Measurements from ENCODE around the gene STK32B.

DNA sequence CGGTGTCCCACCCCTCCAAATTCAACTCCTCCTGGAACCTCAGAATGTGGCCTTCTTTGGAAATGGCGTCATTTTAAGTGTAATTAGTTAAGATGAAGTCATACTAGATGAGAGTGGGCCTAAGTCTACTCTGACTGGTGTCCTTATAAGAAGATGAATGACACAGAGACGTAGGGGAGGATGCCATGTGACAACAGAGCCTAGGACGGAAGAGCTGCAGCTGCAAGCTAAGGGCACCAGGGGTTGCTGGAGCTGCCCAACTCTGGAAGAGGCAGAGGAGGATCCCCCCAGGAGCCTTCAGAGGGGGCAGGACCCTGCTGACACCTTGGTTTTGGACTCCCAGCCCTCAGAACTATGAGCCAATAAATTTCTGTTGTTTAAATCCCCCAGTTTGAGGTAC is 115.1 kb downstream of the STK32B start:
- TF ChIP-seq, protein P1, sequence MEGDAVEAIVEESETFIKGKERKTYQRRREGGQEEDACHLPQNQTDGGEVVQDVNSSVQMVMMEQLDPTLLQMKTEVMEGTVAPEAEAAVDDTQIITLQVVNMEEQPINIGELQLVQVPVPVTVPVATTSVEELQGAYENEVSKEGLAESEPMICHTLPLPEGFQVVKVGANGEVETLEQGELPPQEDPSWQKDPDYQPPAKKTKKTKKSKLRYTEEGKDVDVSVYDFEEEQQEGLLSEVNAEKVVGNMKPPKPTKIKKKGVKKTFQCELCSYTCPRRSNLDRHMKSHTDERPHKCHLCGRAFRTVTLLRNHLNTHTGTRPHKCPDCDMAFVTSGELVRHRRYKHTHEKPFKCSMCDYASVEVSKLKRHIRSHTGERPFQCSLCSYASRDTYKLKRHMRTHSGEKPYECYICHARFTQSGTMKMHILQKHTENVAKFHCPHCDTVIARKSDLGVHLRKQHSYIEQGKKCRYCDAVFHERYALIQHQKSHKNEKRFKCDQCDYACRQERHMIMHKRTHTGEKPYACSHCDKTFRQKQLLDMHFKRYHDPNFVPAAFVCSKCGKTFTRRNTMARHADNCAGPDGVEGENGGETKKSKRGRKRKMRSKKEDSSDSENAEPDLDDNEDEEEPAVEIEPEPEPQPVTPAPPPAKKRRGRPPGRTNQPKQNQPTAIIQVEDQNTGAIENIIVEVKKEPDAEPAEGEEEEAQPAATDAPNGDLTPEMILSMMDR (IDR thresholded peaks at IDR 0.05), result no peak
- TF ChIP-seq POLR2A (IDR thresholded peaks at IDR 0.05) (no peak), POLR2AphosphoS5 (IDR thresholded peaks at IDR 0.05) (no peak)

Measured in upper lobe of left lung (tissue), 4 donors.